HG03095 (cell line): ENCODE data around the gene DDR1.
"Not testable (repeated sequence)": the region's sequence is repeated elsewhere in the genome, so short reads cannot be mapped to it uniquely, and the experiment has no call there.

Experiments
- ATAC-seq: cut with Tn5 transposase; IDR thresholded peaks from one replicate; pipeline ENCODE4 v1.9.1; 2021; ENCODE audit warnings: moderate library complexity; ENCODE audit not compliant: unreplicated experiment

Gene DDR1

DNA sequence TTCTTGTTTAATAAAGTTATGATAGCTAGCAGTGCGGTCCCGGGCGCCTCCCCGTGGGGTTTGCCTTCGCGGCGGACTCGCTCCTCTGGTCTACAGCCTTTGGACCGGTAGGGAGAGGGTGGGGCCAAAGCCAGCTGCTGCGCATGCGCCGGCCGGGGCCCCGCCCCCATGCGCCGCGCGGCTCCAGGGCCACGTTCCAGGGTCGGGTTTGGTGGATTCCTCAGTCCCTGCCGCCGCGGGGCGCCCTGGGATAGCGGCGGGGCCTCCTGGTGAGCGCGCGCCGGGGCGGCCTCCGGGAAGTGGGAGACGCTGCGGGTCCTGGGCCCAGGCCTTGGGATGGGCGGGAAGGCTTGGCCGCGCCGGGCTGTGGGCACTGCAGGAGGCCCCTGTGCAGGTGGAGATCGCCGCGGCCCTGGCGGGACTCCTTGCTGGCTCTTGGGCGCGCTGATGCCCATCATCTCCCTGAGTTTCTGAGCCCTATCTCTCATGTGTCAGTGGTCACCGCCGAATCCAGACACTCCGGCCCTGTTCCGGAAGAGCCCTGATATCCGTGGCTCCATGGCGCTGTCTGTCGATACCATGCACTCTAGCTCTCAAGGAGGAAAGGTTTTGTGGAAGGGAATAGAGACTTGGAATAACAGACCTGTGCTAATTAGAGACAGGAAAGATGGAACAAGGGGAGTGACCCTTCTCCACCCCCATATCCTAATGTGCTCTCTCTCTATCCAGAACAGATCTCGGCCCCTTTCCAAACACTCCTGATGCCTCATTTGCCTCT lies 29.9 kb downstream of the DDR1 start, which contains the start of gene VARS2:
Gene VARS2 (plus strand): TSS at position 163 of the 778 bp plus-strand sequence. CDS start 599 bp downstream, at position 762.
- ATAC-seq = no peak

DNA sequence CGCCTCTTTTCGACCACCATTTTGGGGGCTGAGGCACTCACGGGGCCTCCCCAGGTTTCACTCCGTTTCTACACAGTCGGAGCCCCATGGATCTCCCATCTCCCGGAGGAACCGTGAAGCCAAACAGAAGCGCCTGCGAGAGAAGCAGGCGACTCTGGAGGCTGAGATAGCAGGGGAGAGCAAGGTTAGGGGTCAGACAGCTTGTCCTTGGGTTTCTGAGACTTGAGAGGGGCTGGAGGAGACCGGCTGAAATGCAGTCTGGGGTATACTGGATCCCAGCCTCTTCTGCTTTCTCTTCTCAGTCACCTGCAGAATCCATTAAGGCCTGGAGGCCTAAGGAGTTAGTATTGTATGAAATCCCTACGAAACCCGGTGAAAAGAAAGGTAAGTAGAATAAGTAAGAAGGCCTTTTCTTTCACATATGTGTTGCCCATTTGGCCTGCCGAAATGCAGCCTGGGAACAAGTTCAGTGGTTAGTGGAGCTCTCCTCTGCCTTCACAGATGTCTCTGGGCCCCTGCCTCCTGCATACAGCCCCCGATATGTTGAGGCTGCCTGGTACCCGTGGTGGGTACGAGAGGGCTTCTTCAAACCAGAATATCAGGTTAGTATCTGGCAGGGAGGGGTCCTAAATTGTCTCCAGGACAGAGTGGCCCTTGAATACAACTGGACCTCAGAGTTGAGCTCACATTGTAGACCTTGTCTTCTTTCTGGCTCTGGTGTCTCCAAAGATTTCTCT lies 30.7 kb downstream of the DDR1 start:
- no peak for ATAC-seq

DNA sequence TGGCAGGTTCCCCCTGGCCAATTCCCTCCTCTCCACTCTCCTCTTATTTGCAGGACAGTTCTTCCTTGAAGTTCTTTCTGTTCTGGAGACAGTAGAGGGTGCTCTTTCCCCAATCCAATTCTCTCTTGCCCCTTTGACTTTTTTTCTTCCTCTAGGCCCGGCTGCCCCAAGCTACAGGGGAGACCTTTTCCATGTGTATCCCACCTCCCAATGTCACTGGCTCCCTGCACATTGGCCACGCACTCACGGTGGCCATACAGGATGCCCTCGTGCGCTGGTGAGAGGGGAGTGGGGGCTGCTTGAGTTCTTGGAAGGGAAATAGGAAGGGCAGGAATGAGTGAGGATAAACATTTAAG lies 31.2 kb downstream of the DDR1 start:
- ATAC-seq = no peak

DNA sequence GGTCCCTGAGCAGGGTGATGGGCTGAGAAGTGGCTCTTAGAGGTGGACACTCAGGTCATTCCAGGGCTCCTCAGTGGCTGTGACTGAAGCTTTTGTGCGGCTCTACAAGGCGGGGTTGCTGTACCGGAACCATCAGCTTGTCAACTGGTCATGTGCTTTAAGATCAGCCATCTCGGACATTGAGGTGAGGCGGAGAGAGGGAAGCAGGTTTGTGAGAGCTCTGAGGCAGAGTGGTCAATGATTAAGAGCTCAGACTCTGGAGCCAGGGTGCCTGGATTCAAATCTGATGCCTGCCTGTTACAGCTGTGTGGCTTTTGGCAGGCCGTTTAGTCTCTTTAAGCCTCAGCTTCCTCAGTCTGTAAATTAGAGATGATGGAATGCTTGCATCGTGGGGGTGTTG lies 32.7 kb downstream of the DDR1 start:
- ATAC-seq = no peak

DNA sequence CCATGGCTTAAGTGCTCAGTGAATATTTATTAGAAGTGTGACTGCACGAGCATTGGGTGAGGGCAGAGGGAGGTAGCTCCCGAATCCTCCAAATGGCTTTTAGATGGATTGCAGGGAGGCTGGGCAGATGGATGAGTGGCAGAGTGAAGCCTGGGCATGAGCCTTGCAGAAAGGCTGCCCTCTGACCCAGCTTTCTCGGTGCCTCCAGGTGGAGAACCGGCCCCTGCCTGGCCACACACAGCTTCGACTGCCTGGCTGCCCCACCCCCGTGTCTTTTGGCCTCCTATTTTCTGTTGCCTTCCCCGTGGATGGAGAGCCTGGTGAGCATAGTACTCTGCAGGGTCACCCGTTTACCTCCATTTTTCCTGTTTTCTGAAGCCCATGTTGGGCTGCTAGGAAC lies 33.2 kb downstream of the DDR1 start:
- no peak for ATAC-seq

DNA sequence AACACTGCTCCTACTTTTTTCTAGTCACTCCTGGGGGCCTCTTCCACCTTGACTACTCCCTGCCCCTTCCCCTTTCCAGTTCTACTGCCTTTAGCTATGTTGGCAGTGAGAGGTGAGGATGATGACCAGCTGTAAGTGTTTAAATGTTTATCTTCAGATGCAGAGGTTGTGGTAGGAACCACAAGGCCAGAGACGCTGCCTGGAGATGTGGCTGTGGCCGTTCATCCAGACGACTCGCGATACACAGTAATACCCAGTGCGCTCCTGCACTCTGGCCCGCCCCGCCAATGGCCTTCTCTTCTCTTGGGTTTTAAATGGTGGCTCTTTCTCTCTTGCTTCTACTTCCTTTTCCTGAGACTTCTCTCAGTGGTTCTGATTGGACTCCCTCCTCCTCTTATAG lies 34.4 kb downstream of the DDR1 start:
- no peak for ATAC-seq

DNA sequence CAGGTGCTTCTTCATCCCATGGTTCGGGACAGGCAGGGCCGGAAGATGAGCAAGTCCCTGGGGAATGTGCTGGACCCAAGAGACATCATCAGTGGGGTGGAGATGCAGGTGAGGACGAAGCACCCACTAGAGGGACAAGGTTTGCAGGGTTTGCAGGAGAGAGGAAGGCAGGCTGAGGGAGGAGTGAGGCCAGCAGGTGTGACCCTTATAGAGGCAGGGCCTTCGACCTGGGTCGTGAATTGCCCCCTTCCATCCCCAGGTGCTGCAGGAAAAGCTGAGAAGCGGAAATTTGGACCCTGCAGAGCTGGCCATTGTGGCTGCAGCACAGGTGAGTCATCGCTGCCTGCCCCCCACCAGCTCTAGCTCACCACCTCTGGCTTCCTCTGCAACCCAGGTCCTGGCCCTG lies 38.1 kb downstream of the DDR1 start:
- no peak for ATAC-seq

DNA sequence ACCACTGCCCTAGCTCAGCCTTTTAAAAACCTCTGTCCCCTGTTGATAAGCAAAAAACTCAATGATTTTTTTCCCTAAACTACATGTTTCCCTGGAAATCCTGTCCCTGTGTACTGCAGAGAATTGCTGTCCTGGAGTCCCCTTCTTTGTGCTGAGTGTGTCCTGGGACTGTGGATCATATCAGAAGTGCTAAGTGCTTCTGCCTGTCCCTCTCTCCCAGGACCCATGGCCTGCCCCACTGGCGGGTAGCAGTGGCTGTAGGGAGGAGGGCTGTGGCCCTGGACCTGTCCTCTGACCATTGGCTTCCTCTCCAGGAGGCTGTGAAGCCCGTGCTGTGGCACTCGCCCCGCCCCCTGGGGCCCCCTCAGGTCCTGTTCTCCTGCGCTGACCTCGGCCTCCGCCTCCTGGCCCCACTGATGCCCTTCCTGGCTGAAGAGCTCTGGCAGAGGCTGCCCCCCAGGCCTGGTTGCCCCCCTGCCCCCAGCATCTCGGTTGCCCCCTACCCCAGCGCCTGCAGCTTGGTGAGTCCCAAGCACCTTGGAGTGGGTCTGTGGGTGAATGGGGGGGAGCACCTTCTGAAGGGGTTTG lies 39.8 kb downstream of the DDR1 start:
- not testable (repeated sequence) for ATAC-seq

DNA sequence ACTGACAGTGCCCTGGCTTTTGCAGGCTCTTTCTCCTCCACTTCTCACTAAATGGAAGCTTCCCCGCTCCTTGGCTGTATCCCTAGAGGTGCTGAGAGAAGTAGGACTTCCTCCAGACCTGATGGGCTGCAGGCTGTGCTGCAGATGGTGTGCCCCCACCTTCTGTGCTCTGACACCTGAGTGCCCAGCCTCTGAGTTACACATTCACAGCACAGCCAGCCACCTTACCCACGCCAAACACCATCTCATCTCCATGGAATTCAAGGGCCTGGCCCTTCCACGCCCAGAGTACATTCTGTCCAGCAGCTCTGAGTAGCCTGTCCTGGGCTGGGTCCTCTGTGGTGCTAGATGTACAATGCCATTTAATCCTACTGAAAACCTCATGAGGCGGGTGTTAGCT lies 42.3 kb downstream of the DDR1 start:
- no peak for ATAC-seq

DNA sequence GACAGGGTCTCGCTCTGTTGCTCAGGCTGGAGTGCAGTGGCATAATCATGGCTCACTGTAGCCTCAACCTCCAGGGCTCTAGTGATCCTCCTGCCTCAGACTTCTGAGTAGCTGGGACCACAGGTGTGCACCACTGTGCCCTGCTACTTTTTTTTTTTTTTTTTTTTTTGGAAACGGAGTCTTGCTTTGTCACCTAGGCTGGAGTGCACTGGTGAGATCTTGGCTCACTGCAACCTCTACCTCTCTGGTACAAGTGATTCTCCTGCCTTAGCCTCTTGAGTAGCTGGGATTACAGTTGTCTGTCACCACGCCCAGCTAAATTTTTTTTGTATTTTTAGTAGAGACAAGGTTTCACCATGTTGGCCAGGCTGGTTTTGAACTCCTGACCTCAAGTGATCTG lies 42.8 kb downstream of the DDR1 start:
- not testable (repeated sequence) for ATAC-seq

DNA sequence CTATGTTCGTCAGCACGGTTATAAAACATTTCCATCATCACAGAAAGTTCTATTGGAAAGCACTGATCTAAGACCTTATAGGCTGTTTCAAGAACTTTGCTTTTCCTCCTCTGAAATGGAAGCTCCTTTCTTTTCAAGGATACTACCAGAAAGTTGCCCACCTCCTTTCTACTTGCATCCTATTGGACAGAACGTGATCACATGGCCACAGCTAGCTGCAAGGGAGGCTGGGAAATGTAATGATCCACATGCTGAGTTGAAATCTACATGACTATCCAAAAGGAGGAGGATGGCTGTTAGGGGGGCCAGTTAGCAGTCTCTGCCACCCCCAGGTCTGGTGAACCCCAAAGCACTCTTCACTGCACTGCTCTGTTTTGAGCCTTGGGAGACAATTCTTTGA lies 44.4 kb downstream of the DDR1 start:
- ATAC-seq = no peak

DNA sequence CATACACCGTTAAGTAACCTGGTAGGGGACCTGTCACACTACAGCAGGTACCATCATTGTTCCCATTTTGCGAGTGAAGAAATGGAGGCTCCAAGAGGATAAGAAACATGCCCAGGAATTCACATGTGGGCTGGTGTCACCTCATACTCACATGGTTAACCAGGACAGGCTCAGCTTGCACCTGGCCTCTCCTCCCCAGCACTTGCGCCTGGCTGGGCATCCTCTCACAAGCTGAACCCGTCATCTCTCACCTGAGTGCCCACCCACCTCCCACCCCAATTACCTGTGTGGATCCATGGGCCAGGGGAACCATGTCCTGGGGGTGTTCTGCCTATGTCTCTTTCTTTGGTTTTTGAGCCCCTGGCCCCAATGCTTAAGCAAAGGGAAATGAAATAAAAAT lies 46.2 kb downstream of the DDR1 start:
- no peak for ATAC-seq

DNA sequence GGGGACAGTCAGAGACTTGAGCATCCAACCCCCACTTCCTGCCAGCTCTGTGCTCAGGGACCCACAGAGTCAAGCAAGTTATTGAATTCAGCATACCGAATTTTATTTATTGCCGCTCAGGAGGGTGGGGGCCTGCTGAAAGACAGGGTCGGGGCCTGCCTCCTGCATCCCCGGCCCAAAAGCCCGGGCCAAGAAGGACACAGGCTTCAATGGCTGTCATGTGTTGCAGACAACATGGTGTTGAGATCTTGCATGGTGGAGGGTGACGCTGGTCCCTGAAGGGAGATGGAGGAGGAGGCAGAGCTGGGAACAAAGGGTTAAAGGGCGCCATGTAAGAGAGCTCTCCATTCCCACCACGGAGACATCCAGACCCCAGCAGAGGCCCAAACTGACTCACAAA lies 47.0 kb downstream of the DDR1 start:
- ATAC-seq = no peak

DNA sequence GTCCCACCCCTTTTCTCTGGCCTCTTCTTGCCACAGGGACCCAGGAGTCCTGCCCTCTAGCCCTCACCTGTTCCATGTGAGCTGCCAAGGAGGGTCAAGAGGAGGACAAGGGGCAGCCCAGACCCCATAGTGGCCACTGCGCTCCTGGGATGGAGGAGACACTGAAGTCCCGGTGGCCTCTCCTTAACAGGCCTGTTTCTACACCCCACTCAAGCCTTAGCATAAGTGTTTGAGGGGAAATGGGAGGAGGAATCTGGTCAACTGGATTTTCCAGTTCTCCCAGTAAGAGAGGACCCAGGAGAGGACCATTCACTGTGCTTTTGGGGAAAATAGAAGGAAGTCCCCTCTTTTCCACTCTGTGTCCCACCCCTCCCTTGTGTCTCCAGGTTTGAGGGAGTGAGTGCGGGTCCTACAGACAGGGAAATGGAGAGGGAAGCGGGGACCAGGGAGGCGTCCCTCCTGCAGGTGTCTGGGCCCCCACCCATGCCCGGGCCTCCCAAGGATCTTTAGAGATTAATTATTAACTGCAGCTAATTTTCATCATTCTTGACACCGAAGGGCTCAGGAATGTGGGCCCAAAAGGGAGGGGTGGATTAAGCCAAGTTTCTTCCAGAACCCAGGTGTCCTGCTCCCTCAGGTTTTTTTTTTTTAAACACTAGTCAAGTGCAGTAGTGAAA lies 47.8 kb downstream of the DDR1 start, which contains the start of gene SFTA2:
Gene SFTA2 (minus strand): TSS at position 202 of the 677 bp plus-strand sequence. CDS start 74 bp downstream, at position 128.
- no peak for ATAC-seq

DNA sequence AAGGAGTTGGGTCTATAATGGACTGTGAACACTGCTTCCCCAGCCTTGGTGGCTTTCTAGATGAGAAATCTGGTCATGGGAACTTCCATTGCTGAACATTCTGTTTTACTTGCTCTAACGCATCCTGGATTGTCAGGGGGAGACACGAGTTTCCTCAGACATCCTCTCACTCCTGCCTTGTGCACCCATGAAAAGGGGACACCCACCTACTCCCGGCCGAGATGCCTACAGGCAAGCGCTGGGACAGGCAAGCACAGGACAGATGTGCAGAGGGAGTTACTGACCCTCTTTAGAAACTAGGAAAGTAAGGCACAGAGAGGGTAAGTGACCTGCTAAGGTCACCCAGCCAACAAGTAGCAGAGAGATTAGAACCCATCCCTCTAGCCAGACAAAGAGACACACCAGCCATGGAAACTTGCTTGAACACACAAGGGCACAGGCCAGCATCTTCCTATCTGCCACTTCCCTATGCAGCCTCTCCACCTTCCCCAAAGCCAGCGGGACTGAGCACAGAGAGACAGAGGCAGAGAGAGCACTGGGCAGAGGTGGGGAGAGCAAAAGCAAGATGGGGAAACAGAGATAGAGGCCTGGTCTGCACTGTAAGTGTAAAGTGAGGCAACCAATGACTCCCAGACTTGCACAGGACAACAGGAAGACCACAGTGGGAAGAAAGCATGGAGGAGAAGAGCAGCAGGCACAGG lies 48.5 kb downstream of the DDR1 start:
- no peak for ATAC-seq

DNA sequence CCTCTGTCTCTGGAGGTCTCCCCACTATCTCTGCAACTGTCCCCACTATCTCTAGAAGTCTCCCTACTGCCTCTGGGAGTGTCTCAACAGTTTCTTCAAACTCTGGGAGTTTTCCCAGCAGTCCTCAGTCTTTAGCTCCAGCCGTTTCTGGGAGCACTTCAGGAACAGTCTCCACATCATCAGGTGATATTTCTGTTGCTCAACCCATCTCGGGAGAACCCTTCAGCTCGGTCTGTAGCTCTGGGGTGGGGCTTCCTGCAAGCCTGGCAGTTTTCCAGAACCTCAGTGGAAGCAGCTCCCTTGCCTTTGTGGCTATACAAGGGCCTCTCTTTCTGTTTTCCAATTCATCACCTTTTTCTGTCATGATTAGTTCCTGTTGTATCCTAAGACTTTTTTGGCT lies 50.7 kb downstream of the DDR1 start:
- ATAC-seq = no peak

DNA sequence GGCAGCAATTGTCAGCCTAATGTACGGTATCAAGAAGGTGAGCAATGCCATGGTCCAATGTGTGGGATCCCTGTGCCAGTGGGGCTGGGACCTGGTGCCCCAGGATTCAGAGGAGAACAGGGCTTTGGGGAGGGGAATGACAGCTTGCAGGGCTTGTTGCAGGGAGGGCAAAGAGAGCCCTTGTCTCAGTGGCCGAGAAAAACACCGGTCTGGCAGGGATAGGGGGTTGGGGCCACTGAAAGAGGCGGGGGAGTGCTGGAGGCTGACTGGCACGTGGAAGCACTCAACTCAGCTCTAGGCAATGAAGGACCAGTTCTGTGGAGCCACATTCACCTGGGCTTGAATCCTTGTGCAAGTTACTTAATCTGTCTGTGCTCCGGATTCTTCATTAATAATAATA lies 52.9 kb downstream of the DDR1 start:
- ATAC-seq = no peak

DNA sequence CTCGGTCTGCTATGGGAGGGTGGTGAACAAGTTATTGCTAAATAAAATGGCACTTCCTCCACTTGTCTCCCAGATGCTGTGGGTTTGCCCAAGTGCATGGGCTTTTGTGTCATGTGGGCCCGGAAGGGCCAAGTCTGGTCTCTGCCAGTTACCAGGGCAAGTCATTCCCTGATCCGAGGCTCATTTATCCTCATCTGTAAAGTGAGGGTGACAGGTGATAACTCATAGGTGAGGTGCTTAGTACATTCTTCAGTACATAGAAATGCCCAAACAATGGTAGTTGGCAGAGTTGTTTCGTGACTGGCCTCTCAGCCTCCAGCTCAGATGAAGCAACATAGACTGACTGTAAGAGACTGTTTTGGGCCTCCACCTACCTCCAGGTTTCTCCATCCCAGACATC lies 54.4 kb downstream of the DDR1 start:
- no peak for ATAC-seq

DNA sequence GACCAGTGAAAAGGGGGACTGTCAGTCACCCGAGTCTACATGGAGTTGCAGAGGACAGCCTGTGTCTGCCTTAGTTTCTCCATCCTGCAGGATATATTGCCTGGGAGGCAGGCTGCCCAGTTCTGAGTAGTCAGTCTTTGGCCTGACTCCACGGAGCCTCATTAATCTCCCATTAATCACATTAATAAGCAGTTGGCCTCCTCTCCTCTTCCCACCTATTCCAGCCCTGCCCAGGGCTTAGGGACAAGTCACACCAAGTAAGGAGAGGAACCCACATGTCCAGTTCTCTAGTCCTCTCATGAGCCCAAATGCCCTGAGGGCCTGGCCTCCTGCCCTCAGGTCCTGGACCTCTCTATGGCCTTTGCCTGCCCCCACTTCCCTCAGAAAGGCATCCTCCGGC lies 55.2 kb downstream of the DDR1 start:
- no peak for ATAC-seq

DNA sequence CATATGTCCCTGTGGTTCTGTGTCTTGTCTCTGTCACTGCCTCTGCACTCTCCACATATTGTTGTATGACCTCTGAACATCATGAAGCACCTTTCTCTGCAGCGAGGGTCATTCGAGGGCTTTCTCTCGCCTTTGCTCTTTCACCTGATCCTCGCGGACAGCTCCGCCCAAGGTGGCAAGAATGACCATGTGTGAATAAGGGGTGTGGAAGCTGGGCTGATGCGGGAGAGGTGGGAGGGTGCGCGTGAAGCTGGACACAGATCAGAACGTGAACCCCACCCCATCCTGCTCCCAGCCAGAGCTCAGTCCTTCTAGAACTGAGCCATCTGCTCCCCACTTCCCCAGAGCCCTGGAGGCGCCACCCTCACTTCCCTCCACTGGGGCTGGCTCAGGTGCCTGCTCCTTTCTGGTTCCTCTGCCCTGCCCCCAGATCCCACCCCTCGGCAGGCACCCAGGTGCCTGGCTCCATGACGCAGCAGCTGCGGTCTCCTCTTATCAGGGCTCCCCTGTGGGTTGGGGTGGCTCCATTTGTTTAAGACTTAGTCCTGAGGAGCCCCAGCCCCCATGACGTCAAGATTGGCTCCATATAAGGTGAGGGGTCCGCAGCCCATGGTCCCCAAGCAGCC lies 56.2 kb downstream of the DDR1 start, which contains the start of gene MUCL3:
Gene MUCL3 (plus strand): TSS at position 613 of the 626 bp plus-strand sequence. CDS start 27 bp downstream, outside the sequence.
- no peak for ATAC-seq
